HG02884 (cell line): Measurements from ENCODE around the gene OPRD1.
"Not testable (repeated sequence)": the region's sequence is repeated elsewhere in the genome, so short reads cannot be mapped to it uniquely, and the experiment has no call there.

Experiments
- ATAC-seq: cut with Tn5 transposase; IDR thresholded peaks from one replicate; pipeline ENCODE4 v1.9.1; 2021; ENCODE audit warnings: mild to moderate bottlenecking, moderate library complexity; ENCODE audit not compliant: unreplicated experiment

The OPRD1 gene

DNA sequence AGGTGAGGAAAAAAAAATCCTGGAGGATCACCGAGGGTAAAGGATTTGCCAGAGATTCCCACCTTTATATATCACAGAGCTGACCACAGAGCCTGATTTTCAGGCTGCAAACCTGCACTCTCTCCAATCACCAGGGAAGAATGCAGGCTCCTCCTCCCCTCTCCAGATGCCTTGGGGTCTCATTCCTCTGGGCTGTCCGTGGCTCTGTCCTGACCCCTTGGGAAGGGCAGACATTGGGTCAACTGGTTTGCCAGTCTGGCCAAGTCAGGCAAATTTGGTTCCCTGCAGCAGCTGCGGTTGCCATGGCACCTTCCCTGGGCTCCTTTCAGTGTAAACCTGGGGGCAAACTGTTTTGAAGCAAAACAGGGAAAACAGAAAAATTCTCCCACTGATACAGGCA is 11.6 kb upstream of the OPRD1 start:
- ATAC-seq, result no peak

DNA sequence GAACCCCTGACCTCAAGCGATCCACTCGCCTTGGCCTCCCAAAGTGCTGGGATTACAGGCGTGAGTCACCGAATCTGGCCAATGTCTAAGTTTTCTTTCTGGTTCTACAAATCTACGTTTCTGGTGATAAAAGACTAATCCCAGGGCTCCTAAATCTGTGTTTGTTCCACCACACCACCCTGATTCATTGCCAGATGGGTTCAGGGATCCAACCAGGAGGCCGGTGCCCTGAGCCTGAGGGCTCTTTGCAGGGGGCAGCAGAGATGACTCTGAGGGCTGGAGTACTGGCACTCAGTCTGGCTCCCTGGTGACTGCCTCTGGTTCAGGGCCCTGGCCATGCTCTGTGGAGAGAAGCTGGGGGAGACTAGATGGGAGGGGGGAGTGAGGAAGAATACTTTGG is 10.5 kb upstream of the OPRD1 start:
- no peak for ATAC-seq

DNA sequence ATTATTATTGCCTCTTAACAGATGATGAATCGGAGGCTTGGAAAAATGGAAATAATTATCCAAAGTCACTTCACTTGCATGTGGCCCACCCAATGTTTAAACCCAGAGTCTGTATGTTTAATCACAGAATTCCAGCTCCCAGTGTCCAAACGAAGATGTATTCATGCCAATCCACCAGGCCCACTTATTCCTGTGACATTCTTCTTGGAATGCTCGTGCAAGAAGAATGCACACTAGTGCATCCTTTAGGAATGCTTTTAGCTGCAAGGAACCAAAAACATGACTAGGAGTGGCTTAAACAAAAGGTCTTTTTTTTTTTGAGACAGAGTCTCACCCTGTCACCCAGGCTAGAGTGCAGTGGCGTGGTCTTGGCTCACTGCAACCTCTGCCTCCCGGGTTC is 8.9 kb upstream of the OPRD1 start:
- no peak for ATAC-seq

DNA sequence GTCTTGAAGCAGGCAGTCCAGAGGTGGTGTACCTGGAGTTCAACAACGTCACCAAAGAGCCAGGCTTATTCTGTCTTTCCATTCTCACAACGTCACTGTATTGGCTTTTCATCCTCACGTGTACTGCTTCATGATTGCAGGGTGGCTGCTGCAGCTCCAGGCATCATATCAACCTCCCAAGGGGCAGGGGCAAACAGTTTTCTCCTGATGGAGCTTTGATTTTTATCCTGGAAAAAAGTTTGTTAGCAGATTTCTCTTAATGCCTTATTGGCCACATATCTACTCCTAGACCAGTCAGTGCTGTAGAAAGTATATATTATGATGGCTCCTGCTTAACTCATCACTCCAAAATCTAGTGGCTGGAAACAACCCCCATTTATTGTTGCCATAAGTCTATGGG is 8.3 kb upstream of the OPRD1 start:
- ATAC-seq, result no peak

DNA sequence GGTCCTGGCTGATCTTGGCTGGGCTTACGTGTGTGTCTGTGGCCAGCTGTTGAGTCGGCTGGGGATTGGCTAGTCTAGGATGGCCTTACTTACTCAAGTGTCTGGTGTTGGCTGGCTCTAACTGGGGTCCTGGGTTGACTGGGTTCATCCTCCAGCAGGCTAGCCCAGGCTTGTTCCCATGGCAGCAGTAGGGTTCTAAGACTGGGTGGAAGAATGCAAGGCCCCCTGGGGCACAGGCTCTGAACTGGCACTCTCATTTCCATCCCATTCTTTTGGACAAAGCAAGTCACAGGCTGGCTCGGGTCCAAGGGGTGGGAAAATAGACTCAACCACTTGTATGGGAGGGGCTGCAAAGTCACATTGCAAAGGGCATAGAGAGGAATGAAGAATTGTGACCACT is 7.9 kb upstream of the OPRD1 start:
- ATAC-seq, result no peak

DNA sequence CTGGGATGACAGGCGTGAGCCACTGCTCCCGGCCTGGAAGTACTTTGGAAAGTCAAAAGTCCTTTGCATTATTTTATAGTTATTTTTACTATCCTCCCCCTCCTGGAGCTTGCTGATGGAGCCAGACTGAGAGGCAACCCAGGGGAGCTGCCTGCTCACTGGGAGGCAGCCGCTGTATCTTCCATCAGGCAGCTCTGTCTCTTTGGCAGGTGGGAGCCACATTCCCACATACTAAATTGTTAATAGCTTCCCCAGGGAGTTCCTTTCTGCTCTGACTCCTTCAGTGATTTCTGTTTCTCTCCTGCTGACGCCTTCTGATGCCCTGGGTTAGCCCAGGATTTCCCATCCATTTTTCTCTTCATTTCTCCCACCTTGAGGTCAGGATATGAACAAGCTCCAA is 4.9 kb upstream of the OPRD1 start:
- no peak for ATAC-seq

DNA sequence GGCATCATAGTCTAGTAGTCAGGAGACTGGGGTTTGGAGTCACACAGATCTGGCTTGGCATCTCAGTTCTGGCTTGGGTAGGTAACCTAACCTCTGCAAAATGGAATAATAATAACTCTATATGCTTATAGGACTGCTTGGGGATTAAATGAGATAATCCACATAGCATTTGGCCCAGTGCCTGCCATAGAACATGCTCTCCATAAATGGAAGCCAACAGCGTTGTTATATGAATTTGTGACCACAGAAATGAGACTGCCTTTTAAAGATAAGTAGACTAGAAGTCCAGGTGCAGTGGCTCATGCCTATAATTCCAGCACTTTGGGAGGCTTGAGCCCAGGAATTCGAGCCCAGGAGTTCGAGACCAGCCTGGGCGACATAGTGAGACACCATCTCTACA is 4.0 kb upstream of the OPRD1 start:
- no peak for ATAC-seq

DNA sequence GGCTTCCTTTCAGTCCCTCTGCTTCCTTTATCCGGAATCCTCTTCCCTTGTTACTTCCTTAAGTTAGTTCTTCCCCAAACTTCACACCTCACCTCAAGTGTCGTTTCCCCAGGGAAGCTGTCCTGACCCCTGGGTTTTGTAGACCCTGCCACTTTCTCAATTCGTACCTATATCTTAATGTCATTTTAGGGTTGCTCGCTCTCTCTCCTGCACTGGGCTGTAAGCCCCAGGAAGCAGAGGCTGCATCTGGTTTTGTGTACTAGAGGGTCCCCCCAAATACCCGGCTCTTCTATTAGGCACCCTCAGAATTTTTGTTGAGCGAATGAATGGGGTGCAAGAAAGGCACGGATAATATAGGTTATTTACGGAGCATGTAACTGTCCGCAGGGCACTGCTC is 603 bp upstream of the OPRD1 start:
- no peak for ATAC-seq

DNA sequence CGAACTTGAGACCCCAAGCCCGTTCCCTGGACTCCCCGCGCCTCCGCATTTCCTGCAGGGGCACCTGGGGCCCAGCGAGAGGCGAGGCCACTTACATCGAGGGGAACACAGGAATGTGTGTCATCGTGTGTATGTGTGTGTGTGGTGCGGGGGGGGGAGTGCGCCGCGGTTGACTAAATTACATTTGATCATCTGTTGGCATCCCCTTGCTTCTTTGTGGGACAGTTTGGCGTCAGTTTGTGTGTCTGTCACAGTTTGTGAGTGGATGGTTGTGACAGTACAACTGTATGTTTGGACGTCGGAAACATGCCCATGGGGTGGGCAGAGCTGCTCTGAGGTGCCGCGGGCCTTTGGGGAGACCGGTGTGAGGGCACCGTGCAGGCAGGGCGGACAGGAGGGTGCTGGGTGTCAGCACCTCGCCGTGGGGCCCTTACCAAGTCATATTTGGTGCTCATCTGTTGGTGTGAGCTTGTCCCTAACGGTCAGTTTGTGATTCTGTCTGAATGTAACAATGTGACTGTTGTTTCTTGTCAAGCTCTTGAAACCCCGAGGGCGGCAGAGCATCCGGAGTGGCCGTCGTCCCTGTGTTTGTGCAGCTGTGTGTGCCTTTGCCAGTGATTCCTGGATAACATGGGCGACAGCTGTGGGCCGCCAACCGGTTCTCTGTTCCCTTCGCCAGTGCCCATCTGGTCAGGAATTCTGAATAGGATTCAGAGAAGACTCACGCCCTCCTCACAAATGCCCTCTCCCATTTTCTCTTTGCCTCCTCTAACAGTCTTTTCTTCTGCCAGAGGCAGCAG is 899 bp downstream of the OPRD1 start:
- ATAC-seq, result no peak

DNA sequence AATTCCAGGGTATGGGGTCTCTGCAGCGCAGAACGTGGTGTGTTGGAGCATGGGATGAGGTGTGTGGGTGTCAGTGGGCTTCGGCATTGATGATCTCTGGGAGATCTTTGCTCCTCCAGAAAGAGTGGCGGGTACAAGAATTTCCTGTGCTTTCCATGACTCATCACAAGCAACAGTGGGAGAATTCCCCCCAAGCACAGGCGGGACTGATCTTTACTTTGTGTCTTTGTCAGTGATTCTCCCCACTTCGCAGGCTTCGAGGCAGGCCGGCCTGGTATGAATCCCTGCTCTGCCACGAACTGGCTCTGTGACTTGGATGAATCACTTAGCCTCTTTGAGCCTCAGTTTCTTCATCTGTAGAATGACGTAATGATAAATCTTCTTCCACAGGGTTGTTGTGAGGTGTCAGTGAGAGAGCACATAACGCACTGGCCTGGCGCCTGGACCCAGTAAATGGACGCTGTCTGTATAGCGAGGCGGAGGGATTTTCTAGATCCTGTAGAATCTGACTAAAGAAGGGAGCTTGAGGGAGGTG is 2.0 kb downstream of the OPRD1 start:
- no peak for ATAC-seq

DNA sequence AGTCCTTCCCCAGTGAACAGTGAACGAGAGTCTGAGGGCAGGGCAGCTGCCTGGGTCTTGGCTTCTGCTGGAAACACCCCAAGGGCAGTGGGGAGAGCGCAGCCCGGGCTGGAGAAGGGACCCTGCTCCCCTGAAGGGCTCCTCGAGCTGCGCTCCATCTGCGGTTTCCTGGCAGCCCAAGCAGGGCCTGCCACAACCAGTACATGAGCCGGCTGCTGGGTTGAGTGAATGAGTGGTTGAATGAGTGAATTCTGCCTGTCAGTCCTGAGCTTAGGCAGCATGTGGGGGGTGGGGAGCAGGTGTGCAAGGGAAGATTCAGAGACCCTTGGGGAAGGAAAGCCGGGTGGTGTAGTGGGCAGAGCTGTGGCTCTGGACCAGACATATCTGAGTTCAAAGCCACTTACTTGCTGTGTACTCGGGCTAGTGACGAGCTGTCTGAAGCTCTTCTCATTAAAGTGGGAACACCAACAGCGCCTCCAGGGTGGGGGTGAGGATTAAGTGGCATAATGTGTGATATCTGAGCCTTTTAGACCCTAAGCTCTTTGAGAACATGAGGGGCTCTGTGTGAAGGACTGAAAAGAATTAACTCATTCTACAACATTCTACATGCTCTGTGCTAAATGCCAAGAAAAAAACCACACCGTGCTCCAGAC is 3.7 kb downstream of the OPRD1 start:
- ATAC-seq, result no peak

DNA sequence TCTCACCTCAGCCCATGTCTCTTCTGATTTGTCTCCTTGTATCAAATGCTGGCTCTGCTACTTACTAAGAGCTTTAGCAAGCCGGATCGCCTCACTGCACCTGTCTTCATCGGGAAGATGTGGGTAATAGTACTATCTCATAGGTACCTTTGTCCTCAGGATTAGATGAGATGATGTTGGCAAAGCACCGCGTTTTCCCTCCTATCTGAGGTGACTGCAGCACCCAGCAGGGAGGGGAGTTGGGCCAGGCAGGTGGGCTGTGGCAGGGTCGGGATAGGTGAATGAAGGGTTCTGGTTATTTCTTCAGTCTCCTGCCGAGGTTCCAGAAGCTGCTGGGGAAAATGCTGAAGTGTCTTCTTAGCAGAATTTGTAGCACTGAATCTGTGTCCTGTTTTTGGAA is 5.2 kb downstream of the OPRD1 start:
- ATAC-seq, result no peak

DNA sequence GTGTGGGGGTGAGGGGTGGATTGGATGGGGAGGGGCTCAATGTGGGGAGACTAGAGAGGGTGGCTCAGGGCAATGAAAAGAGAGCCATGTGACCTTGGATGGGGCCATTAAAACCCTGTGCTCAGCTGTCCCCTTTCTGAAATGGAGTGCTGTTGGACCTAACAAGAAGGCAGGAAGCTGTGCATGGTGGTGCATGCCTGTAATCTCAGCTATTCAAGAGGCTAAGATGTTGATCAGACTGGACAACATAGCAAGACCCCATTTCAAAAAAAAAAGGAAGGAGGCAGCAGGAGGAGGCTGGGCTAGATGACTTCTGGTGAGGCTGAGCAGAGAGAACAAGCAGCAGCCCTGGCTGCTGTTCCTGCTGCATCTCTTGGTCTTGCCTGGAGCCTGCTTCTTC is 7.0 kb downstream of the OPRD1 start:
- ATAC-seq, result no peak

DNA sequence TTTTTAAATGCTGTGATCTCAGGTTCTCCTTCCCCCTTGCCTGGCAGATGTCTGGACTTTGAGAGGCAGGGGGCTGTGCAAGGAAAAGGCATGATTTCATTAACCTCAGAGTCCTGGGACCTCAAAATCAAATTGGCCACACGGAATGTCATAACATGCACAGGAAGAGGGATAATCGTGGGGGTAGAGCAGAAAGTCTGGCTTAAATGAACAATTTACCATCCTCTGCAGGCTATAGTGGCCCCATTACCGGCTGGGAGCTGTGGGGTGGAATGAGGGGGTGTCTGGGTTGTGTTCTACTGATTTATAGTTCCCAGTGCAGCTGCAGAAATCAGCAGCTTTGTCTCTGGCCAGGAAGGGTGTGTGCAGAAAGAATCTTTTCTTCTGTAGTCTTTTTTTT is 10.8 kb downstream of the OPRD1 start:
- ATAC-seq, result no peak

DNA sequence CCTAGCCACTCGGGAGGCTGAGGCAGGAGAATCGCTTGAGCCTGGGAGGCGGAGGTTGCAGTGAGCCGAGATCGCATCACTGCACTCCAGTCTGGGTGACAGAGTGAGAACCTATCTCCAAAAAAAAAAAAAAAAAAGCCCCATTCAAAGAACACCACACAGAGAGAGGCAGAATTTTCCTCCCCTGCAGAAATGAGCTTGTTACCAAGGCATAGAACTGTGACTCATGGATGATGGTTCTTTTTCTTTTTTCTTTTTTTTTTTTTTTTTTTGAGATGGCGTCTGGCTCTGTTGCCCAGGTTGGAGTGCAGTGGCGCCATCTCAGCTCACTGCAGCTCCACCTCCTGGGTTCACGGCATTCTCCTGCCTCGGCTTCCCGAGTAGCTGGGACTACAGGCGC is 12.1 kb downstream of the OPRD1 start:
- not testable (repeated sequence) for ATAC-seq

DNA sequence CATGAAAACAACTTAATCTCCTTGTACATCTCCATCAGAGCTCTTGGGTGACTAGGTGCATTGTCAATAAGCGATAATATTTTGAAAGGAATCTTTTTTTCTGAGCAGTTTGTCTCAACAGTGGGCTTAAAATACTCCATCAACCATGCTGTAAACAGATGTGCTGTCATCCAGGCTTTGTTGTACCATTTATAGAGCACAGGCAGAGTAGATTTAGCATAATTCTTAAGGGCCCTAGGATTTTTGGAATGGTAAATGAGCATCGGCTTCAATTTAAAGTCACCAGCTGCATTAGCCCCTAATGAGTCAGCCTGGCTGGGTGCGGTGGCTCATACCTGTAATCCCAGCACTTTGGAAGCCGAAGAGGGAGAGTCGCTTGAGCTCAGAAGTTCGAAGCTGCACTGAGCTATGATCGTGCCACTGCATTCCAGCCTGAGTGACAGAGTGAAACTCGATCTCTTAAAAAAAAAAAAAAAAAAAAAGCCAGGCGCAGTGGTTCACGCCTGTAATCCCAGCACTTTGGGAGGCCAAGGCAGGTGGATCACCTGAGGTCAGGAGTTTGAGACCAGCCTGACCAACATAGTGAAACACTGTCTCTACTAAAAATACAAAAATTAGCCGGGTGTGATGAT is 16.4 kb downstream of the OPRD1 start:
- not testable (repeated sequence) for ATAC-seq

DNA sequence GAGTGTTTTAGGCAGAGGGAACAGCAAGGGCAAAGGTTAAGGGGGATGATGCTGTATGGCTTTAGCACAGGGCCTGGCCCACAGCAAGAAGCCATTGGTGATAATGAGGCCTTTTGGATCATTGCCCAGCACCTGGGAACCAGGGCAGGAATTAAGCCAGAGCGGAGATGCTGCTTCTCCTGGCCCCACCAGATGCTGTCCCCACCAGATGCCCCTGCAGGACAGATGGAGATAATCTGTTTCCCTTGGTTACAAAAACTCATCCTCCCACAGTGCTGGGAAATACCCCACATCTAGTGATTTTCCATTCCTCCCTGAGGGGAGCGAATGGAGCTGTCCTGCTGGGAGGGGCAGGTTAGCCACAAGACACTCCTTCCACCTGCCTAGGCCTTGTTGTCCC is 18.8 kb downstream of the OPRD1 start:
- ATAC-seq, result no peak

DNA sequence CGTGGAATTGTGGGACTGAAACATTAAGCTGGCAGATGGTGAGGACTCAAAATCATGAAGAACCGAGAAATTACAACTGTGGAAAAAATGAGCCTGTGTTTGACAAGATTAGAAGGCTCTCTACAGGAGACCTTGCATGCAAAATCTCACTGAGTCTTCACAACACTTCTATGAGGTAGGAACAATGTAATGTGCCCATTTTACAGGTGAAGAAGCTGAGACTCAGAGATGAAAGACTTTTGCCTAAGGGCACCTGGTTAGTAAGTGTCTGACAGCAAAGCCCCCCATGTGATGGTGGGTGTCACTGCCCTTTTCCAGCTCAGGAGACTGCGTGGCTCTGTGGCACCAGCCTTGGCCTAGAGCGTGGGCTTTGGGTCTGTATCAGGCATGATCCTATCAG is 21.0 kb downstream of the OPRD1 start:
- ATAC-seq, result no peak

DNA sequence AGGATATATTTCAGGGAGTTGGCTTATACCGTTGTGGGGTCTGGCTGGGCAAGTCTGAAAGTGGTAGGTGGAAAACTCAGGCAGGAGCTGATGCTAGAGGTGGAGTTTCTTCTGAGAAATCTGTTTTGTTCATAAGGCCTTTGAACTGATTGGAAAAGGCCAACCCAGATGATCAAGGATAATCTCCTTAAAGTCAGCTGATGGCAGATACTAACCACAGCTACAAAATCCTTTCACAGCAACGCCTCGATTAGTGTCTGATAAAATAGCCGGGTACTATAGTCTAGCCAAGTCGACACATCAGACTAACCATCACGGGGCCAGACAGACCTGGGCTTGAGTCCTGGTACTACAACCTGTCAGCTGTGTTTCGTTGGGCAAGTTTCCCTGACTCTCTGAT is 21.4 kb downstream of the OPRD1 start:
- no peak for ATAC-seq

DNA sequence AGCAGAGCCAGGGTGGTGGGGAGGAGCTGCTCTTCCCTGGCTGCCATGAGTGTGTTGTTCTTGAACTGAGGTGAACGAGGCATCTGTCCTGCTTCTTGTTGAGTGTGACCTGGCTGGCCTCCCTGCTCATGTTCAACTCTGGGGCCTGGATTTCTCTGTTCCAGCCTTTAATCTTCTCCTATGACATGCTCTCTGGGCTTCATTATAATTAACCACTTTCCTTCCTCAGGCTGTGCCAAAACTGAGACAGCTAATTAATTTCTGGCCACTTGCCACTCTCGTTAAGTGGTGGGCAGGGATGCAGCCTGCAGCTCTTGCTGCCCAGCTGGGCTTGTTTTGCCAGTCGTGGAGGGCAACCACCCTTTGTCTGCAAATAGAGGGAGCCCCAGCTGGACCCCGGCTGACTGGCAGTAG is 23.3 kb downstream of the OPRD1 start:
- no peak for ATAC-seq

DNA sequence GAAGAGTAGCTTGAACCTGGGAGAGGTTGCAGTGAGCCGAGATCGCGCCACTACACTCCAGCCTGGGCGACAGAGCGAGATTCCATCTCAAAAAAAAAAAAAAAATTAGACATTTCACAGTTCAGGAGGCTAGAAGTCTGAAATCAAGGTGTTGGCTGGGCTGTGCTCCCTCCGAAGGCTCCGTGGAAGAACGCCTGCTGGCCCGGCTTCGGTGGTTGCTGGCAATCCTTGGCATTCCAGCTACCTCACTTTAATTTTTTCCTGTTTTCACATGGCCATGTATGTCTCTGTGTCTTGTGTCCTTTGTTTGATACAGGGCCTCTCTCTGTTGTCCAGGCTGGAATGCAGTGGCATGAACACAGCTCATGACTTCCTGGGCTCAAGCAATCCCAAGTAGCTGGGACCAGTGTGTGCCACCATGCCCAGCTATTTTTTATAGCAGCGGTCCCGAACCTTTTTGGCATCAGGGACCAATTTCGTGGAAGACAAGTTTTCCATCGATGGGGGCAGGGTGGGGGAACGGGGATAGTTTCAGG is 24.5 kb downstream of the OPRD1 start:
- no peak for ATAC-seq
